HepG2 (cell line): ENCODE measurements around the gene SARNP. TPM values are rescaled to one million over a fixed set of nuclear protein-coding genes. Genes with fewer than 3 reads are reported as not detected.

Experiments used
- ATF3 ChIP-seq: sonication (generic); formaldehyde crosslinking; IDR thresholded peaks from 2 replicates; pipeline ENCODE4 v1.4.0; 2020; ENCODE audit warnings: missing genetic modification reagents
- ATF5 ChIP-seq: sonication (generic); formaldehyde crosslinking; IDR thresholded peaks from 2 replicates; pipeline ENCODE4 v1.4.0; 2020; ENCODE audit warnings: mild to moderate bottlenecking, low read depth, missing genetic modification reagents
- ATM ChIP-seq: fragments of 450-650 bp; IDR thresholded peaks from 2 replicates; pipeline ENCODE4 v1.7.1; 2017; ENCODE audit warnings: mild to moderate bottlenecking, borderline replicate concordance
- BATF2 ChIP-seq: sonication (generic); formaldehyde crosslinking; IDR thresholded peaks from 2 replicates; pipeline ENCODE4 v1.8.0; 2022; ENCODE audit warnings: mild to moderate bottlenecking, missing genetic modification reagents, moderate library complexity
- KLF12 ChIP-seq: sonication (generic); formaldehyde crosslinking; IDR thresholded peaks from 2 replicates; pipeline ENCODE4 v1.4.0; 2020; ENCODE audit warnings: missing genetic modification reagents, borderline replicate concordance
- PHF5A ChIP-seq: IDR thresholded peaks from one replicate; pipeline ENCODE4 v1.6.1; 2018; ENCODE audit warnings: low read depth, missing genetic modification reagents; ENCODE audit not compliant: unreplicated experiment
- PITX1 ChIP-seq: sonication (generic); formaldehyde crosslinking; IDR thresholded peaks from 2 replicates; pipeline ENCODE4 v1.5.1; 2020; ENCODE audit warnings: mild to moderate bottlenecking, missing genetic modification reagents
- POLR2A ChIP-seq, 2 experiments: IDR thresholded peaks; 2 replicates each; pipeline ENCODE4 v1.6.1; 2011; ENCODE audit warnings: low read depth in 2 of 2, low read length in 2 of 2, mild to moderate bottlenecking in 1 of 2, moderate library complexity in 1 of 2; ENCODE audit not compliant: insufficient read depth in 1 of 2
- SAP130 ChIP-seq: IDR thresholded peaks from 2 replicates; pipeline ENCODE4 v1.6.1; 2016; ENCODE audit warnings: low read depth
- SETDB1 ChIP-seq: sonication (generic); formaldehyde crosslinking; IDR thresholded peaks from 2 replicates; pipeline ENCODE4 v1.5.1; 2020; ENCODE audit warnings: missing genetic modification reagents, mild to moderate bottlenecking, borderline replicate concordance
- TAF15 ChIP-seq: fragments of 200-400 bp; formaldehyde crosslinking; IDR thresholded peaks from one replicate; pipeline ENCODE4 v1.6.1; 2018; ENCODE audit warnings: mild to moderate bottlenecking, low read depth, low read length; ENCODE audit not compliant: poor library complexity, severe bottlenecking
- THYN1 ChIP-seq: sonication (generic); formaldehyde crosslinking; IDR thresholded peaks from 2 replicates; pipeline ENCODE4 v1.8.1; 2023; ENCODE audit warnings: low read depth, mild to moderate bottlenecking, moderate library complexity, missing genetic modification reagents, borderline replicate concordance
- ZBTB2 ChIP-seq: sonication (generic); formaldehyde crosslinking; IDR thresholded peaks from 2 replicates; pipeline ENCODE4 v1.8.0; 2022; ENCODE audit warnings: low read depth, missing genetic modification reagents
- ZNF33B ChIP-seq: sonication (generic); formaldehyde crosslinking; IDR thresholded peaks from 2 replicates; pipeline ENCODE4 v1.5.1; 2020; ENCODE audit warnings: mild to moderate bottlenecking, missing genetic modification reagents
- ZNF713 ChIP-seq: sonication (generic); formaldehyde crosslinking; IDR thresholded peaks from 2 replicates; pipeline ENCODE4 v1.4.0; 2020; ENCODE audit warnings: mild to moderate bottlenecking, missing genetic modification reagents
- ZNF761 ChIP-seq: sonication (generic); formaldehyde crosslinking; conservative IDR thresholded peaks from 2 replicates; pipeline ENCODE4 v1.4.0; 2020; ENCODE audit warnings: mild to moderate bottlenecking, missing genetic modification reagents
- ZNF782 ChIP-seq: sonication (generic); formaldehyde crosslinking; IDR thresholded peaks from 2 replicates; pipeline ENCODE4 v1.4.0; 2020; ENCODE audit warnings: missing genetic modification reagents, mild to moderate bottlenecking, borderline replicate concordance
- ZZZ3 ChIP-seq: sonication (generic); formaldehyde crosslinking; IDR thresholded peaks from 2 replicates; pipeline ENCODE4 v1.4.0; 2020; ENCODE audit warnings: missing genetic modification reagents, mild to moderate bottlenecking, borderline replicate concordance
- polyA plus RNA-seq, 8 experiments: library from polyadenylated mRNA; depleted of rRNA in 3 of 8; stranded (reverse) in 7 of 8; unstranded in 1 of 8; fragments of >200 nt; fragmentation: Illumina TruSeq in 4 of 8; extraction: Trizol in 4 of 8; gene quantifications; 2 replicates each; pipeline versions ENCODE4 v1.2.1 to v1.2.3, GENCODE V29; 2011 to 2016; ENCODE audit warnings: low read depth in 4 of 8, missing spikeins in 1 of 8, mixed read lengths in 1 of 8; ENCODE audit not compliant: insufficient read depth in 1 of 8
- total RNA-seq, 5 experiments: library from RNA; depleted of rRNA; stranded (reverse); fragments of >200 nt; fragmentation: Illumina TruSeq; extraction: Trizol; gene quantifications; 2 replicates each; pipeline ENCODE4 v1.2.3, GENCODE V29; 2016; ENCODE audit warnings: low read depth in 1 of 5

Gene SARNP
- total and polyA plus RNA-seq, 2 of the 13 experiments (the other 11 are each of a cell fraction or from before 2014, with no cell fraction given): 59.0 to 95.4 TPM

DNA sequence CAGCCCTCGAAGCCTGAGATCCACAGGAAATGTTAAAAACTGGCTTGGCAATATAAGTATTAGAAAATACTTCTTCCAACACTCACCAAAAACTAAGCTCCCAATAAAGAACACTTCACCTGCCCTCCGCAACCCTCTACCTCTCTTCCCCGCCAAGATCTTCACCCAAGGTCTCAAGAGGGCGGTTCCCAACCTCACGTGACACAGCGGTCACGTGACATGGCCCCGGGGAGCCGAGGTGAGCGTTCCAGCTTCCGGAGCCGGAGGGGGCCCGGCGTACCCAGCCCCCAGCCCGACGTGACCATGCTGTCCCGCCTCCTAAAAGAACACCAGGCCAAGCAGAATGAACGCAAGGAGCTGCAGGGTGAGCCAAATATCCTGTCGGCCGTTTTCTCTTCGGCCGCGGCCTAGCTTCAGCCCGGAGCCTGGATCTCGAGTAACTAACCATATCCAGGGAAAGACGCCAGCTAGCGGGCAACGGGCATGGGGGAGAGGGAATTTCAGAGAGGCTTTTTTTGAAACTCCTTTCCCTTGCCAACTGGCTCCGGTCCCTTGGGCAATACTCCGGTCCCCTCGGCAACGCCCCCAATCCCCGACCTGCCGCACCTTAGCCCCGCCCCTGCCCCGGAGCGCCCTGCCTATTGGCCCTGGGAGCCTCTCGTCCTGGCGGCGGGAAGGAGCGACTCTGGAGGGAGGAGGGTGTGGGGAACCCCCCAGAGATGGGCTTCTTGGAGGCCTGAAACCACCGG is 101.5 kb downstream of the SARNP start, which contains the start of gene BLOC1S1 (continued):
- TF ChIP-seq ATF3 (CRISPR knock-in tag) (peak; percentile 21; the same call in 1 of the 2 replicates), ATF5 (0 out of 2 replicates have a peak, but pooled peaks have one; percentile 46), ZNF713 (CRISPR knock-in tag) (no peak), SETDB1 (0 out of 2 replicates have a peak, but pooled peaks have one; percentile 14), SAP130 (CRISPR knock-in tag) (peak; percentile 99), ZNF761 (0 out of 2 replicates have a peak, but pooled peaks have one; percentile 66), PITX1 (CRISPR knock-in tag) (0 out of 2 replicates have a peak, but pooled peaks have one; percentile 31), ATM (no peak), BATF2 (CRISPR knock-in tag) (no peak), ZZZ3 (CRISPR knock-in tag) (peak; percentile 76), ZNF782 (CRISPR knock-in tag) (0 out of 2 replicates have a peak, but pooled peaks have one; percentile 30), KLF12 (CRISPR knock-in tag) (peak; percentile 87), ZBTB2 (CRISPR knock-in tag) (0 out of 2 replicates have a peak, but pooled peaks have one; percentile 50), PHF5A (CRISPR knock-in tag) (peak; percentile 31), POLR2A (IDR thresholded peaks at IDR 0.05; ENCODE audit: insufficient read depth in 1 of 2, low read depth in 2 of 2, low read length in 2 of 2) (peak; percentile 55 to 60), ZNF33B (no peak), TAF15 (no peak), THYN1 (CRISPR knock-in tag) (0 out of 2 replicates have a peak, but pooled peaks have one; percentile 58)
